Measurements from ENCODE around the gene WDR81. TPM values are rescaled to one million over a fixed set of nuclear protein-coding genes. Genes with fewer than 3 reads are reported as not detected.

The WDR81 gene
- total and polyA plus RNA-seq, 2 donors (not counting 1 experiment from before 2014, with no cell fraction given): 52.7 to 102 TPM

GRCh38 chr17:1754430-1755112 lies 30.1 kb downstream of the WDR81 start:
- ChIA-PET POLR2A (interaction anchor here (0.6 to 1.2 kb wide), 6 partner anchors 15 to 75 kb away, joined by 3 to 7 read pairs (median 4); partner anchors contain the start of genes RPA1 and SMYD4), CTCF (interaction anchor here (1.3 to 3.6 kb wide), 5 partner anchors 9 to 85 kb away, joined by 3 to 58 read pairs (median 16); no protein-coding TSS in a partner anchor)
- no peak for ATAC-seq (ENCODE audit: low read depth)
- H3K36me3 ChIP-seq (replicated peaks in 1 of 2; ENCODE audit: control extremely low read depth in 1 of 2, control insufficient read depth in 1 of 2, extremely low read depth in 1 of 2, insufficient read depth in 2 of 2, low read length in 1 of 2): no peaks in the 10 kb centered on the region
- no peak overlapping the region for H3K27ac ChIP-seq (ENCODE audit: low read length in 2 of 2)
- no peaks in the 10 kb centered on the region for H3K79me2 ChIP-seq (ENCODE audit: control insufficient read depth, insufficient read depth, low read length)
- Mint-ChIP-seq H3K27me3 (no peaks in the 10 kb centered on the region), H3K9me3 (ENCODE audit: insufficient read depth) (no peaks in the 10 kb centered on the region), H3K4me1 (peaks cover 20% of the 10 kb centered on the region), H3K4me3 (no peak overlapping the region), H3K27ac (peak overlapping the region; percentile 56)
- no peaks in the 10 kb centered on the region for H3K9me3 ChIP-seq (ENCODE audit: control extremely low read depth in 1 of 3, control insufficient read depth in 2 of 3, insufficient read depth in 1 of 3, low read length in 2 of 3)
- no peak overlapping the region for H3K4me2 ChIP-seq (replicated peaks; ENCODE audit: low read depth, low read length, poor library complexity, severe bottlenecking)
- no peak overlapping the region for H3K9ac ChIP-seq (ENCODE audit: low read length)
- no peak overlapping the region for H2AFZ ChIP-seq (ENCODE audit: insufficient read depth, low read depth, low read length, poor library complexity, severe bottlenecking)
- H3K4me1 ChIP-seq (ENCODE audit: control insufficient read depth in 2 of 2, insufficient read depth in 2 of 2, low read length in 2 of 2): peaks cover 10 to 15% of the 10 kb centered on the region in 2 donors
- TF ChIP-seq EZH2 (IDR thresholded peaks at IDR 0.05; ENCODE audit: borderline replicate concordance, insufficient read depth, low read depth, low read length, poor library complexity, severe bottlenecking) (no peak), CTCF (IDR thresholded peaks at IDR 0.05) (no peak)
- intact Hi-C loops (cut with micrococcal nuclease): no loop called here
- H3K4me3 ChIP-seq (ENCODE audit: control extremely low read depth in 1 of 5, extremely low read depth in 1 of 5, insufficient read depth in 1 of 5, low read depth in 2 of 5, low read length in 4 of 5): no peak overlapping the region
- H3K27me3 ChIP-seq (replicated peaks in 1 of 4; ENCODE audit: control extremely low read depth in 1 of 4, control insufficient read depth in 3 of 4, insufficient read depth in 4 of 4, low read length in 3 of 4): no peaks in the 10 kb centered on the region
- 90% methylated on average over 11 of the region's 25 CpGs for WGBS (ENCODE audit: insufficient coverage)
- no peaks in the 10 kb centered on the region for H4K20me1 ChIP-seq (ENCODE audit: control insufficient read depth, insufficient read depth, low read length, poor library complexity, severe bottlenecking)
- DNase-seq: no peak

- Histone ChIP-seq H3K27ac (ENCODE audit: low read length in 2 of 2) (no peak overlapping the region), H3K4me2 (replicated peaks; ENCODE audit: low read depth, low read length, poor library complexity, severe bottlenecking) (no peak overlapping the region), H2AFZ (ENCODE audit: insufficient read depth, low read depth, low read length, poor library complexity, severe bottlenecking) (no peak overlapping the region), H3K27me3 (replicated peaks in 1 of 4; ENCODE audit: control extremely low read depth in 1 of 4, control insufficient read depth in 3 of 4, insufficient read depth in 4 of 4, low read length in 3 of 4) (no peaks in the 10 kb centered on the region), H3K9ac (ENCODE audit: low read length) (no peak overlapping the region), H3K79me2 (ENCODE audit: control insufficient read depth, insufficient read depth, low read length) (no peaks in the 10 kb centered on the region), H3K9me3 (ENCODE audit: control extremely low read depth in 1 of 3, control insufficient read depth in 2 of 3, insufficient read depth in 1 of 3, low read length in 2 of 3) (no peaks in the 10 kb centered on the region), H3K36me3 (replicated peaks in 1 of 2; ENCODE audit: control extremely low read depth in 1 of 2, control insufficient read depth in 1 of 2, extremely low read depth in 1 of 2, insufficient read depth in 2 of 2, low read length in 1 of 2) (no peaks in the 10 kb centered on the region), H4K20me1 (ENCODE audit: control insufficient read depth, insufficient read depth, low read length, poor library complexity, severe bottlenecking) (no peaks in the 10 kb centered on the region), H3K4me1 (ENCODE audit: control insufficient read depth in 2 of 2, insufficient read depth in 2 of 2, low read length in 2 of 2) (peaks cover 10 to 15% of the 10 kb centered on the region in 2 donors), H3K4me3 (ENCODE audit: control extremely low read depth in 1 of 5, extremely low read depth in 1 of 5, insufficient read depth in 1 of 5, low read depth in 2 of 5, low read length in 4 of 5) (no peak overlapping the region)
- H3K4me3 Mint-ChIP-seq: no peak overlapping the region
- WGBS (ENCODE audit: insufficient coverage): 82% methylated on average over 10 of the region's 20 CpGs
- POLR2A ChIA-PET: interaction anchor here (1.2 kb wide), 1 partner anchor 75 kb away, joined by 7 read pairs; the partner anchor contains the start of genes RPA1 and SMYD4
- no peak for DNase-seq
- intact Hi-C loops (cut with micrococcal nuclease): no loop called here
- TF ChIP-seq CTCF (IDR thresholded peaks at IDR 0.05) (no peak), EZH2 (IDR thresholded peaks at IDR 0.05; ENCODE audit: borderline replicate concordance, insufficient read depth, low read depth, low read length, poor library complexity, severe bottlenecking) (no peak)
- peak overlapping the region; percentile 20 for H3K27ac Mint-ChIP-seq
- ATAC-seq (ENCODE audit: low read depth): no peak
- CTCF ChIA-PET: interaction anchor here (0.6 to 1.5 kb wide), 3 partner anchors 10 to 281 kb away, joined by 3 read pairs; no protein-coding TSS in a partner anchor
- H3K4me1 Mint-ChIP-seq: peaks cover 20% of the 10 kb centered on the region
- no peaks in the 10 kb centered on the region for H3K9me3 Mint-ChIP-seq (ENCODE audit: insufficient read depth)
- H3K27me3 Mint-ChIP-seq: no peaks in the 10 kb centered on the region
These were observed 30.8 kb downstream of the WDR81 start for GRCh38 chr17:1755252-1755826.
